ENCODE measurements around the gene C1orf210.

Gene C1orf210

DNA sequence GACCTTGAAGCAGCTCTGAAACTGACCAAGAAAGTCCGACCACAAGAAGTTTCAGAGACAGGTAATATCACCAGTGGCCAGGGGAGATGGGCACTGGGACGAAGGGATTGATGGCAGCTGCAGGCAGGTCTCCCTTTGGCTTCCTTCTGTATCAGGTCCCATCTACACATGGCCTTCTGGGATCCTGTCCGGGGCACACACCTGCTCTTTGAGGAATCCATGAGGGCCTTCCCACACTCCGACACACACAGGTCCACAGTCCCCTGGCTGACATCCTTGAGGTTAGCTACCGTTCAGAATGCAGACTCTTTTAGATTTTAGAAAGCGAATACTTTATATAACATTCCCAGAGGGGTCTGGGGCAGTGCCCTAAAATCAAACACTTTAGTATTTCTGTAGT, 42.1 kb downstream of the C1orf210 start:
- no peak overlapping the region for H2AFZ ChIP-seq (ENCODE audit: low read length)

DNA sequence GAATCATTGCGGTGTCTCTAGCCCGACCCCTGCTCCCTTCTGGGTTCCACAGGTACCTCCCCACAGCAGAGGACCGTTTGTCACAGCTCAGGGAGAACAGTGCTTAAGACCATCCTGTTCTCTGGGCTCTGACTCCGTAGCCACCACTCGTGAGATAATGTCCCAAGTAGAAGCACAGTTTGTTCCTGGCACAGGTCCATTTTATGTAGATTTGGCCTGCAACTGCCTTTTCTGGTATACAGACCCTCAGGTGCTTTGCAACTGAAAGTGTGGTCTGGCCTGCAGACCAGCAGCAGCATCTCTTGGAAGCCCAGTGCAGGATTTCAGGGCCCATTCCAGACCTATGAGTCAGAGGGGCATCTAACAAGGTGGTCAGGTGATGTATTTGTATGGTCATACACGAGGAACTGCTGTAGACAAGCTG, 44.0 kb downstream of the C1orf210 start:
- H3K27ac ChIP-seq (ENCODE audit: low read depth, low read length, poor library complexity, severe bottlenecking), result no peak overlapping the region
- H3K4me1 ChIP-seq (ENCODE audit: insufficient read depth, low read length, severe bottlenecking), result no peaks in the 10 kb centered on the region
- no peaks in the 10 kb centered on the region for H3K27me3 ChIP-seq (ENCODE audit: insufficient read depth, low read length)
- H3F3A ChIP-seq (ENCODE audit: insufficient read depth, low read length), result no peaks in the 10 kb centered on the region
- TF ChIP-seq EZH2 (IDR thresholded peaks at IDR 0.05; ENCODE audit: borderline replicate concordance, low read length), result no peak
- TF ChIP-seq, protein P1, sequence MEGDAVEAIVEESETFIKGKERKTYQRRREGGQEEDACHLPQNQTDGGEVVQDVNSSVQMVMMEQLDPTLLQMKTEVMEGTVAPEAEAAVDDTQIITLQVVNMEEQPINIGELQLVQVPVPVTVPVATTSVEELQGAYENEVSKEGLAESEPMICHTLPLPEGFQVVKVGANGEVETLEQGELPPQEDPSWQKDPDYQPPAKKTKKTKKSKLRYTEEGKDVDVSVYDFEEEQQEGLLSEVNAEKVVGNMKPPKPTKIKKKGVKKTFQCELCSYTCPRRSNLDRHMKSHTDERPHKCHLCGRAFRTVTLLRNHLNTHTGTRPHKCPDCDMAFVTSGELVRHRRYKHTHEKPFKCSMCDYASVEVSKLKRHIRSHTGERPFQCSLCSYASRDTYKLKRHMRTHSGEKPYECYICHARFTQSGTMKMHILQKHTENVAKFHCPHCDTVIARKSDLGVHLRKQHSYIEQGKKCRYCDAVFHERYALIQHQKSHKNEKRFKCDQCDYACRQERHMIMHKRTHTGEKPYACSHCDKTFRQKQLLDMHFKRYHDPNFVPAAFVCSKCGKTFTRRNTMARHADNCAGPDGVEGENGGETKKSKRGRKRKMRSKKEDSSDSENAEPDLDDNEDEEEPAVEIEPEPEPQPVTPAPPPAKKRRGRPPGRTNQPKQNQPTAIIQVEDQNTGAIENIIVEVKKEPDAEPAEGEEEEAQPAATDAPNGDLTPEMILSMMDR (IDR thresholded peaks at IDR 0.05; ENCODE audit: low read length), result no peak
- no peak overlapping the region for H2AFZ ChIP-seq (ENCODE audit: low read length)
- no peaks in the 10 kb centered on the region for H3K9me2 ChIP-seq (ENCODE audit: low read depth, low read length)
- H4K20me1 ChIP-seq (ENCODE audit: insufficient read depth, low read length), result no peaks in the 10 kb centered on the region
- no peaks in the 10 kb centered on the region for H3K79me2 ChIP-seq (ENCODE audit: insufficient read depth, low read length)
- no peak overlapping the region for H3K9ac ChIP-seq (ENCODE audit: low read length)
- no peaks in the 10 kb centered on the region for H3K9me3 ChIP-seq (ENCODE audit: low read length)
- H3K4me3 ChIP-seq (ENCODE audit: low read depth, low read length, poor library complexity, severe bottlenecking), result no peak overlapping the region
- H3K36me3 ChIP-seq (ENCODE audit: insufficient read depth, low read length), result no peaks in the 10 kb centered on the region
- H3K4me2 ChIP-seq (ENCODE audit: low read length), result no peak overlapping the region

More for the DNA sequence above, 42.1 kb downstream of the C1orf210 start:
- Histone ChIP-seq H3K9ac (ENCODE audit: low read length) (no peak overlapping the region), H3K4me1 (ENCODE audit: insufficient read depth, low read length, severe bottlenecking) (no peaks in the 10 kb centered on the region), H3K36me3 (ENCODE audit: insufficient read depth, low read length) (no peaks in the 10 kb centered on the region), H3K27ac (ENCODE audit: low read depth, low read length, poor library complexity, severe bottlenecking) (no peak overlapping the region), H3K9me2 (ENCODE audit: low read depth, low read length) (no peaks in the 10 kb centered on the region), H3K4me2 (ENCODE audit: low read length) (no peak overlapping the region), H3K9me3 (ENCODE audit: low read length) (peaks cover 2% of the 10 kb centered on the region; the same call in 1 of the 2 replicates), H3K4me3 (ENCODE audit: low read depth, low read length, poor library complexity, severe bottlenecking) (no peak overlapping the region), H3K79me2 (ENCODE audit: insufficient read depth, low read length) (no peaks in the 10 kb centered on the region), H3F3A (ENCODE audit: insufficient read depth, low read length) (no peaks in the 10 kb centered on the region), H4K20me1 (ENCODE audit: insufficient read depth, low read length) (no peaks in the 10 kb centered on the region), H3K27me3 (ENCODE audit: insufficient read depth, low read length) (no peaks in the 10 kb centered on the region)
- no peak for TF ChIP-seq EZH2 (IDR thresholded peaks at IDR 0.05; ENCODE audit: borderline replicate concordance, low read length)
- TF ChIP-seq, protein P1 (IDR thresholded peaks at IDR 0.05; ENCODE audit: low read length), result no peak

DNA sequence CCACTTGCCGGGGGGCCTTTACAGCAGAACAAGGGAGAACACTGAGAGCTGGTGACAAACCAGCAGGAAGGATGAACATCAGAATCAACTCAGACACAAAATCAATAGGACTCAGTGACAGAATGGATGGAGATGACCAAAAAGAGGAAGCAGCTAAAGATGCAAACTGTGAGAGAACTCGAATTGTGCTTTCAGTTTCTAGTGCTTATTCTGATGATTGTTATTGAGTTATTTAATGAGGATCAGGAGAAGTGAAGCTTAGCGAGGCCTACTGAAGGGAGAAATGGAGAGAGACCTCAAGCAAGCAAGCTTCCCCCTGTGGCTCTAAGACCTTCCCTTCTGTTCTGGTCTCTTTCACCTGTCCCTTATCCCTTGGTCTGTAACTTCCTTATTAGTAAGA, 45.9 kb downstream of the C1orf210 start:
- no peak overlapping the region for H3K4me2 ChIP-seq (ENCODE audit: low read length)
- no peaks in the 10 kb centered on the region for H4K20me1 ChIP-seq (ENCODE audit: insufficient read depth, low read length)
- no peaks in the 10 kb centered on the region for H3K4me1 ChIP-seq (ENCODE audit: insufficient read depth, low read length, severe bottlenecking)
- no peak overlapping the region for H3K27ac ChIP-seq (ENCODE audit: low read depth, low read length, poor library complexity, severe bottlenecking)
- H3K9me2 ChIP-seq (ENCODE audit: low read depth, low read length), result no peaks in the 10 kb centered on the region
- no peak overlapping the region for H3K9ac ChIP-seq (ENCODE audit: low read length)
- H3F3A ChIP-seq (ENCODE audit: insufficient read depth, low read length), result no peaks in the 10 kb centered on the region
- H2AFZ ChIP-seq (ENCODE audit: low read length), result no peak overlapping the region
- no peak overlapping the region for H3K4me3 ChIP-seq (ENCODE audit: low read depth, low read length, poor library complexity, severe bottlenecking)
- no peaks in the 10 kb centered on the region for H3K27me3 ChIP-seq (ENCODE audit: insufficient read depth, low read length)
- H3K79me2 ChIP-seq (ENCODE audit: insufficient read depth, low read length), result no peaks in the 10 kb centered on the region
- no peaks in the 10 kb centered on the region for H3K9me3 ChIP-seq (ENCODE audit: low read length)
- no peaks in the 10 kb centered on the region for H3K36me3 ChIP-seq (ENCODE audit: insufficient read depth, low read length)
- TF ChIP-seq, protein P1 (IDR thresholded peaks at IDR 0.05; ENCODE audit: low read length), result no peak
- TF ChIP-seq EZH2 (IDR thresholded peaks at IDR 0.05; ENCODE audit: borderline replicate concordance, low read length), result no peak
